PC-9 (cell line): ENCODE results near the gene CA4. TPM values are rescaled to one million over a fixed set of nuclear protein-coding genes. Genes with fewer than 3 reads are reported as not detected.
"Not testable (repeated sequence)": the region's sequence is repeated elsewhere in the genome, so short reads cannot be mapped to it uniquely, and the experiment has no call there.

Source experiments
- BruUV-seq: library from RNA; stranded (reverse); fragments of 400-500 nt; replicated peaks from 2 replicates; lab custom pipeline; 2021; lab: Mats Ljungman, UMichigan
- CTCF ChIA-PET: fragments of 300-600 bp; sonication (Branson Sonifier 250); formaldehyde crosslinking; loops from one replicate; lab custom pipeline; 2022; ENCODE audit warnings: antibody characterized with exemption; lab: Charles Lee
- POLR2A ChIA-PET: fragments of 300-600 bp; sonication (Branson Sonifier 250); formaldehyde crosslinking; loops from one replicate; lab custom pipeline; 2022; ENCODE audit warnings: antibody characterized with exemption; ENCODE audit not compliant: unreplicated experiment; lab: Charles Lee
- DNase-seq, 2 experiments: peaks; one replicate each; pipeline versions ENCODE4 v3.0.0 to v3.0.0-alpha.2; 2015 to 2022; ENCODE audit warnings: mixed read lengths in 1 of 2
- H2AFZ ChIP-seq: fragments of 200-600 bp; sonication (generic); 2 replicates; pipeline ENCODE4 v1.8.1; 2017; ENCODE audit warnings: antibody characterized with exemption
- H3F3A ChIP-seq: fragments of 200-600 bp; sonication (generic); 2 replicates; pipeline ENCODE4 v1.8.1; 2017; ENCODE audit warnings: antibody characterized with exemption, mild to moderate bottlenecking, low read depth; ENCODE audit not compliant: insufficient read depth
- H3K27ac ChIP-seq: fragments of 200-600 bp; sonication (generic); 2 replicates; pipeline ENCODE4 v1.6.1; 2016; ENCODE audit warnings: mixed run types
- H3K27me3 ChIP-seq: fragments of 200-600 bp; sonication (generic); 2 replicates; pipeline ENCODE4 v1.6.1; 2016; ENCODE audit warnings: low read depth, mixed run types; ENCODE audit not compliant: insufficient read depth
- H3K36me3 ChIP-seq: fragments of 200-600 bp; sonication (generic); 2 replicates; pipeline ENCODE4 v1.6.1; 2016; ENCODE audit warnings: low read depth, mixed run types
- H3K4me1 ChIP-seq: fragments of 200-600 bp; sonication (generic); replicated peaks from 2 replicates; pipeline ENCODE4 v1.6.1; 2016; ENCODE audit warnings: mixed run types; ENCODE audit not compliant: insufficient read depth
- H3K4me2 ChIP-seq: fragments of 200-600 bp; sonication (generic); 2 replicates; pipeline ENCODE4 v1.6.1; 2017; ENCODE audit warnings: mixed run types
- H3K4me3 ChIP-seq: fragments of 200-600 bp; sonication (generic); 2 replicates; pipeline ENCODE4 v1.6.1; 2016; ENCODE audit warnings: mixed run types
- H3K79me2 ChIP-seq: fragments of 200-600 bp; sonication (generic); 2 replicates; pipeline ENCODE4 v1.6.1; 2017; ENCODE audit warnings: low read depth, mixed run types
- H3K9me2 ChIP-seq: fragments of 200-600 bp; sonication (generic); 2 replicates; pipeline ENCODE4 v1.8.1; 2017; ENCODE audit warnings: mild to moderate bottlenecking; ENCODE audit not compliant: insufficient read depth
- H3K9me3 ChIP-seq: fragments of 200-600 bp; sonication (generic); 2 replicates; pipeline ENCODE4 v1.8.1; 2016; ENCODE audit warnings: low read depth; ENCODE audit not compliant: insufficient read depth
- H4K20me1 ChIP-seq: fragments of 200-600 bp; sonication (generic); 2 replicates; pipeline ENCODE4 v1.8.1; 2017; ENCODE audit not compliant: insufficient read depth
- CTCF ChIP-seq: fragments of 200-600 bp; sonication (generic); conservative IDR thresholded peaks from 2 replicates; pipeline ENCODE4 v1.6.1; 2017; ENCODE audit warnings: mixed run types, antibody characterized with exemption, mild to moderate bottlenecking, moderate library complexity
- EZH2 ChIP-seq: fragments of 200-600 bp; sonication (generic); IDR thresholded peaks from 2 replicates; pipeline ENCODE4 v1.8.0; 2017; ENCODE audit warnings: antibody characterized with exemption, low read depth
- intact Hi-C: fragments of 100-400 bp; cut with micrococcal nuclease; formaldehyde crosslinking; loops from one replicate; pipeline ENCODE4 v1.10.0; 2022; ENCODE audit not compliant: unreplicated experiment
- total RNA-seq: library from RNA; stranded (reverse); gene quantifications from 2 replicates; pipeline ENCODE4 v1.2.3, GENCODE V29; 2021

Gene CA4
- total RNA-seq, 1 experiment from 2014 or later: not detected

GRCh38 chr17:60173304-60173819 is 23.6 kb downstream of the CA4 start:
- intact Hi-C loops: no loop called here
- Histone ChIP-seq H3K27me3 (no peaks in the 10 kb centered on the region), H3K27ac (no peak overlapping the region), H3K79me2 (no peaks in the 10 kb centered on the region), H3K9me3 (no peaks in the 10 kb centered on the region), H3K36me3 (no peaks in the 10 kb centered on the region), H3K4me3 (no peak overlapping the region), H3K4me2 (no peak overlapping the region), H3F3A (no peaks in the 10 kb centered on the region), H4K20me1 (no peaks in the 10 kb centered on the region), H2AFZ (no peak overlapping the region), H3K9me2 (no peaks in the 10 kb centered on the region), H3K4me1 (peaks cover 5% of the 10 kb centered on the region)
- TF ChIP-seq EZH2: no peak
- no peak for TF ChIP-seq CTCF
- ChIA-PET CTCF (no interaction called here), POLR2A (no interaction called here)
- DNase-seq: no peak
- BruUV-seq: no TSS peak

- BruUV-seq: no TSS peak
- CTCF ChIA-PET: no interaction called here
Measured at GRCh38 chr17:60174035-60174434, 24.3 kb downstream of the CA4 start.

GRCh38 chr17:60174767-60175166 is 25.0 kb downstream of the CA4 start:
- H2AFZ ChIP-seq, intact Hi-C loops, H3F3A ChIP-seq, H3K4me2 ChIP-seq, BruUV-seq, H4K20me1 ChIP-seq, H3K36me3 ChIP-seq, H3K4me3 ChIP-seq, H3K79me2 ChIP-seq, H3K27ac ChIP-seq, DNase-seq, H3K4me1 ChIP-seq, H3K27me3 ChIP-seq, H3K9me3 ChIP-seq, H3K9me2 ChIP-seq, POLR2A ChIA-PET, CTCF ChIA-PET: not testable (repeated sequence)
- TF ChIP-seq CTCF: 0 out of 2 replicates have a peak, but pooled peaks have one; percentile 36

More at GRCh38 chr17:60174035-60174434, 24.3 kb downstream of the CA4 start:
- TF ChIP-seq EZH2 (no peak), CTCF (no peak)
- Histone ChIP-seq H3K79me2 (no peaks in the 10 kb centered on the region), H3K9me3 (no peaks in the 10 kb centered on the region), H3K9me2 (no peaks in the 10 kb centered on the region), H2AFZ (no peak overlapping the region), H4K20me1 (no peaks in the 10 kb centered on the region), H3F3A (no peaks in the 10 kb centered on the region), H3K27ac (no peak overlapping the region), H3K4me3 (no peak overlapping the region), H3K4me1 (no peaks in the 10 kb centered on the region; the same call in 1 of the 2 replicates), H3K27me3 (no peaks in the 10 kb centered on the region), H3K36me3 (no peaks in the 10 kb centered on the region), H3K4me2 (no peak overlapping the region)
- POLR2A ChIA-PET: no interaction called here
- no peak for DNase-seq
- intact Hi-C loops: no loop called here

GRCh38 chr17:60176763-60177162 is 27.0 kb downstream of the CA4 start:
- H2AFZ ChIP-seq, BruUV-seq, H3K9me3 ChIP-seq, H3K27me3 ChIP-seq, H3K27ac ChIP-seq, CTCF ChIA-PET, DNase-seq, H3K4me2 ChIP-seq, H3K4me1 ChIP-seq, H3K36me3 ChIP-seq, H3K9me2 ChIP-seq, H3F3A ChIP-seq, H3K79me2 ChIP-seq, H3K4me3 ChIP-seq, intact Hi-C loops, H4K20me1 ChIP-seq: not testable (repeated sequence)
- POLR2A ChIA-PET: interaction anchor here (0.6 kb wide), 1 partner anchor 350 kb away, joined by 6 read pairs; no protein-coding TSS in a partner anchor

- H3K79me2 ChIP-seq, H2AFZ ChIP-seq, H4K20me1 ChIP-seq, H3K9me2 ChIP-seq, H3K4me1 ChIP-seq, intact Hi-C loops, H3K4me3 ChIP-seq, H3K4me2 ChIP-seq, H3K9me3 ChIP-seq, H3K27ac ChIP-seq, DNase-seq, H3K27me3 ChIP-seq, CTCF ChIA-PET, BruUV-seq, POLR2A ChIA-PET, H3F3A ChIP-seq: not testable (repeated sequence)
- H3K36me3 ChIP-seq: 0 out of 2 replicates have a peak, but pooled peaks cover 13% of the 10 kb centered on the region
Measured at GRCh38 chr17:60178180-60178579, 28.4 kb downstream of the CA4 start.
